PC-3 (cell line): Measurements from ENCODE around the gene BCL2L11.

ENCODE experiments used
- CTCF ChIP-seq: fragments of 300-600 bp; sonication (generic); conservative IDR thresholded peaks from 2 replicates; pipeline ENCODE4 v1.5.1; 2017; ENCODE audit warnings: antibody characterized with exemption, low read depth, mild to moderate bottlenecking, low read length
- EZH2 ChIP-seq: fragments of 300-600 bp; sonication (generic); IDR thresholded peaks from one replicate; pipeline ENCODE4 v1.6.1; 2017; ENCODE audit warnings: antibody characterized with exemption, mild to moderate bottlenecking, low read length; ENCODE audit not compliant: unreplicated experiment

- TF ChIP-seq CTCF (no peak), EZH2 (no peak)
These were observed 24.5 kb downstream of the BCL2L11 start for GRCh38 chr2:111145103-111145760.
